GM18868 (cell line): ENCODE measurements around the gene GPX4.

ENCODE experiments used
- ATAC-seq: cut with Tn5 transposase; IDR thresholded peaks from one replicate; pipeline ENCODE4 v1.9.1; 2021; ENCODE audit warnings: mild to moderate bottlenecking, moderate library complexity; ENCODE audit not compliant: unreplicated experiment

The GPX4 gene

DNA sequence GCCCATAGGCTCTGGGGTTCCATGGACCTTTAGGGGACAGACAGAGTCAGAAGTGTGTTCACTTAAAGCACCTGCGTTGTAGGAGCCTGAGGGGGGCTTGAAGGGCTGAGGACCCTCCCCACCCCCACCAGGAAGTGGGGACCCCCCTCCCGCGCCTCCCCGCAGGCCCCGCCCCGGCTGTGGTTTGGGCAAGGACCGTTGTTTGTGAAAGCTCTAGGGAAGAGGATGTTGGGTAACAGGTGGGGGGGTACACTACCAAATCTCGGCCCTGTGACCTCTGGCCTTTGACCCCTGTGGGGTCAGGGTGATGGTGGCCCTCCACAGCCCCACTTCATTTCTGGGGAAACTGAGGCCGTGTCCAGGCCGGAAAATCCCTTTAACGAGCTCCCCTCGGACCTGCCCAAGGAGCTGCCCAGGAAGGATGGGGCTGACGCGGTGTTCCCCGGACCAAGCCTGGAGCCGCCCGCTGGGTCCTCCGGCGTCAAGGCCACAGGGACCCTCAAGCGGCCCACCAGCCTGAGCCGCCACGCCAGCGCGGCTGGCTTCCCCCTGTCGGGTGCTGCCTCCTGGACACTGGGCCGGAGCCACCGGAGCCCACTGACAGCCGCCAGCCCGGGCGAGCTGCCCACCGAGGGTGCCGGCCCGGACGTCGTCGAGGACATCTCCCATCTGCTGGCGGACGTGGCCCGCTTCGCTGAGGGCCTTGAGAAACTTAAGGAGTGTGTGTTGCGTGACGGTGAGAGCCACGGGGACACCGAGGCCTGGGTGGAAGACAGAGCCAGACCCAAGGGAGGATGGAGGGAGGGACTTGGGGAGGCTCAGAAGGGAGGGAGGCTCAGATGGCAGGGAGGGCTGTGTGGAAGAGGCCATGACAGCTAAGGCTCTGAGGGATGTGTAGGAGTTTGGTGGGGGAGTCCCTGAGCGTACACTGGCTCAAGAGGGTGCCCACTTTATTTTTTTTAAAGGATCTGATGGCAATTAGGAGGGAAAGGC lies 35.5 kb upstream of the GPX4 start:
- ATAC-seq: no peak

DNA sequence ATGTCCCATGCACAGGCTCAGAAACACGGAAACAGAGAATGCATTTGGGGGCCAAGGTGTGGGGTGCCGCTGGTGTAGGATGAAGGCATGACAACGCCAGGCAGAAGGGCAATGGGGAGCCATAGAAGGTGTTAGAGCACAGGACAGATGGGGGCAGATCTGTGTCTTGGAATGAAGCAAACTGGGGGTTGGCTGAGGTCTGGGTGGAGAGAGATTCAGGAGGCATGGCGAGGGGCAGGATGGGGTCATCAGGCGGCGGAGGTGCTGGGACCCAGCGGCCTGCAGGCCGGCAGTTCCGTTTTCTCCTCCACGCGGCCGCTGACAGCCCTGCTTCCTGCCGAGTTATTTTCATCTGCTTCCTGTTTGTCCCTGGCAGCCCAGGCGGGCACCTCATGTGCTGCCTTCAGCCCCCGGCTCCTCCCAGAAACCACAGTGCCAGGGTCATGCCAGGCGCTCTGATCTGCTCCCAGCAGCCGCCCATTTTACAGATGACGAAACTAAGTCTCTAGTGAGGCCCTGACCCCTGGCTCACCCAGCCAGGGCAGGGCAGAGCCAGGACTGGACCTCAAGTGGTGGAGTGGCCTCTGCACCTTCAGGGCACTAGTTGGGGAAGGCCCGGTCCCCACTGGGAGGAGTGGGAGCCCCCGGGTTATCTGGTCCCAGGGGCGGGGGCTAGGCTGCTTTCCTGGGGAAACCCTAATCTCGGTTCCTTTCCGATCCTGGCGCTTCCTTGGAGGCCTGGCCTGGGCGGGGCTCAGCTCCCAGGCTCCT lies 34.6 kb upstream of the GPX4 start:
- ATAC-seq: no peak

DNA sequence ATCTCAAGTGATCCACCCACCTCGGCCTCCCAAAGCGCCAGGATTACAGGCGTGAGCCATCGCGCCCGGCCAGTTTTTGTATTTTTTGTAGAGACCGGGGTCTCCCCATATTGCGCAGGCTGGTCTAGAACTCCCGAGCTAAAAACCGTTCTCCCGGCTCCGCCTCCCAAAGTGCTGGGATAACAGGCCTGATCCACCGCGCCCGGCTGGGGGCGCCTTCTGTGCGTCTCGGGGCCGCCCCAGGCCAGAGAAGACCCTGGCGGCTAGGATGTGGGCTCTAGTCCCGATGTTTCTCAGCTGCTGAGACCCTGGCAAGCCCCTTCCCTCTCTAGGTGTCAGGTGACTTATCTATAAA lies 33.2 kb upstream of the GPX4 start:
- ATAC-seq: no peak

DNA sequence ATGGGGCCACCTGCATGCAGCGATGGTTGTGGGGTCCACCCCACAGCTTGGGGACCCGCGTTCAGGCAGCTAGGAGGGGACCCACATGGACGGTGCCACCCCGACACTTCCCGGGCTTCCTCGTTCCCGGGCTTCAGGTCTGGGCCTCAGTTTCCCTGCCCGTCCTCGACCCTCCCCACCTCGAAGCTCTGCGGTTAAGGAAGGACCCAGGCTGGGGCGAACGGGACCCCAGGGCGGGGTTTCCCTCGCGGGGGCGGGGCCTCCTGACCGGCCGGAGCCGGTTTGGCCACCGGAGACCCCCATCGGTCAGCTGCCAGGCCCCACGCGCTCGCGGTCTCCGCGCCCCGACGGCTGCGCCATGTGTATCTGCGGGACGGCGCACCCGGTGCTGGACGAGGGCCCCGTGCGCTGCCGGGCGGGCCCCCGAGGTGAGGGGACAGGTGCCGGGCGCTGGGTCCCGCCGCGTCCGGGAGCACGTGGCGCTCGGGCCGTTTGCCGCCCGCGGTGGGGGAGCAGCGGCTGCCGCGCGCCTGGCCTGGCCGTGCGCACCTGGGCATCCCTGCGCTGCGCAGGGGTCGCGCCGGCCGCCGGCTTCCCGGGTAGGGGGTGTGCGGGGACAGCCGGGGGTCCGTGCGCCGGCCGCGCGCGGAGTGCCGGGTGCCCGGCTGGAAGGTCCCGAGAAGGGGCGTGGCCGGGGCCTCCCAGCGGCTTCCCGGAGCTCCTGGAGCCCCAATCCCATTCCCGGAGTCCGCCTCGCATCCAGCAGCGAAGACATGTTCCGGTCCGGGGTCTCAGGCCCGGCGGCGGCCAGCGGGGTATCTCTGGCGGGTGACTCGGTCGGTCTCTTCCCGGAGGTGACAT lies 32.6 kb upstream of the GPX4 start:
- no peak for ATAC-seq

DNA sequence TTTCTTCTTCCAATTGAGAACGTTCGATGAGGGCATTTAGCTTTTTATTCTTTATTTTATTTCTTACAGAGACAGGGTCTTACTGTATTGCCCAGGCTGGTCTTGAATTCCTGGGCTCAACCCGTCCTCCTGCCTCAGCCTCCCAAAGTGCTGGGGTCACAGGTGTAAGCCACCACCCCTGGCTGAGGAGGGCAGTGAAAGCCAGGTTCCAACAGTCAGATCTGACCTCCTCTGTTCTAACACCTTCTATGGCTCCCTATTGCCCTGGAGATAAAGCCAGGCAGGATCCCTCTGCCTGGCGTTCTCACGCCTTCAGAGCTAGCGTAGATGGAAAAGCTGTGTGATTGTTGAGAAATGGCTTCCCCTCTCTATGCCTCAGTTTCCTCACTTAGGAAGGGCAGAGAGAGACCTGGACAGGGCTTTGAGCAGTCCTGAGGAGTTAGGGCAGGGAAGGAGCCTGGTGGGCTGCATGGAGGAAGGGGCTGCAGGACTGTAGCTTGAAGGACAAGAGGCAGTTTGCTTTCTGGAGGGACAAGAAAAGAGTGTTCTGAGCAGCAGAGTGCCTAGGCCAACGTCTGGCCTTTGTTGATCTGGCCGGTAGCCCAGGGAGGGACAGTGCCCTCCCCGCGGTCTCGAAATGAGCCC lies 31.3 kb upstream of the GPX4 start:
- ATAC-seq: no peak

DNA sequence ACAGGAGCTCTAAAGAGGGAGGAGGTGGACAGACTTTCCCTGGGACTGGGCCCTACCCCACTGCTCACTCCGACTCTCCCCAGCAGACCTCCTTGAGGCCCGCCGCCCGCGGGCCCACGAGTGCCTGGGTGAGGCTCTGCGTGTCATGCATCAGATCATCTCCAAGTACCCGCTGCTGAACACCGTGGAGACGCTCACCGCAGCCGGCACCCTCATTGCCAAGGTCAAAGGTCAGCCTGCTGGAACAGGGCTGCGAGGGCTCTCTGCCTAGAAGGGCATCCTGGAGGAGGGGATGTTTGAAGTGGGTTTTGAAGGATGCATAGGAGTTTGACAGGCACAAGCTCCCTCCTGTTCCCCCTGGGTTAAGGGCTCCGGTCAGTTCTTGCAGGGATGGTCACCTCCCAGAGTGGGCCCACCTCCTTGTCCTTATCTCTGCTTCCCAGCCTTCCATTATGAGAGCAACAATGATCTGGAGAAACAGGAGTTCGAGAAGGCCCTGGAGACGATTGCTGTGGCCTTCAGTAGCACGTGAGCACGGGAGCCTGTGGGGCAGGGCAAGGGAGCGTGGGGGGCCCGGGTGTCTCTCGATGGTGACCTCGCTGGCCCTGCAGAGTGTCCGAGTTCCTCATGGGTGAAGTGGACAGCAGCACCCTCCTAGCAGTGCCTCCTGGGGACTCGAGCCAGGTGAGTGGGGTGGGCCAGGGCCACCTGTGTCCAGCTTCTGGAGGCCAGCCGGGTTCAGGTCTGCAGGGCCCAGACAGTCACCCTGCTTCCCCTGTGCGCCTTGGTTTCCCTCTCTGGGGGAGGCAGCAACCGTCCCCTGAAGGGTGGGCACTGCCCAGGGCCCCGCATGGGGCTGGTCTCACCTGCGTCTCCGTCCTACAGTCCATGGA lies 30.5 kb upstream of the GPX4 start:
- ATAC-seq: no peak

DNA sequence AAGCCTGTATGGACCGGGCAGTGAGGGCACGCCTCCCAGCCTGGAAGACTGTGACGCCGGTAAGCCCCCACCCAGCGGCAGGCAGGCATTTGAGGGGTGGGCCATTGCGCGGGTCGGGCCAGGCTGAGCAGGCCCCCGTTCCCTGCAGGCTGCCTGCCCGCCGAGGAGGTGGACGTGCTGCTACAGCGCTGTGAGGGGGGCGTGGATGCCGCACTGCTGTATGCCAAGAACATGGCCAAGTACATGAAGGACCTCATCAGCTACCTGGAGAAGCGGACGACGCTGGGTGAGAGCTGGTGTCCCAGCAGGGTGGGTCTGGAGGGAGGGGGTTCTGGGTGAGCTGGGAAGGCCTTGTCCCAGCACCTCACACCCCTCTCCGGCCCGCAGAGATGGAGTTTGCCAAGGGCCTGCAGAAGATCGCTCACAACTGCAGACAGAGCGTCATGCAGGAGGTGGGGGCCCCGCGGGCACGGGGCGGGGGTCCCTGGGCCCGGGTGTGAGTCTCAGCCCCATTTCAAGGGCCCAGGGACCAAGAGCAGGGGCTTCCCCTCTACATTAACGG lies 29.8 kb upstream of the GPX4 start:
- ATAC-seq: no peak

DNA sequence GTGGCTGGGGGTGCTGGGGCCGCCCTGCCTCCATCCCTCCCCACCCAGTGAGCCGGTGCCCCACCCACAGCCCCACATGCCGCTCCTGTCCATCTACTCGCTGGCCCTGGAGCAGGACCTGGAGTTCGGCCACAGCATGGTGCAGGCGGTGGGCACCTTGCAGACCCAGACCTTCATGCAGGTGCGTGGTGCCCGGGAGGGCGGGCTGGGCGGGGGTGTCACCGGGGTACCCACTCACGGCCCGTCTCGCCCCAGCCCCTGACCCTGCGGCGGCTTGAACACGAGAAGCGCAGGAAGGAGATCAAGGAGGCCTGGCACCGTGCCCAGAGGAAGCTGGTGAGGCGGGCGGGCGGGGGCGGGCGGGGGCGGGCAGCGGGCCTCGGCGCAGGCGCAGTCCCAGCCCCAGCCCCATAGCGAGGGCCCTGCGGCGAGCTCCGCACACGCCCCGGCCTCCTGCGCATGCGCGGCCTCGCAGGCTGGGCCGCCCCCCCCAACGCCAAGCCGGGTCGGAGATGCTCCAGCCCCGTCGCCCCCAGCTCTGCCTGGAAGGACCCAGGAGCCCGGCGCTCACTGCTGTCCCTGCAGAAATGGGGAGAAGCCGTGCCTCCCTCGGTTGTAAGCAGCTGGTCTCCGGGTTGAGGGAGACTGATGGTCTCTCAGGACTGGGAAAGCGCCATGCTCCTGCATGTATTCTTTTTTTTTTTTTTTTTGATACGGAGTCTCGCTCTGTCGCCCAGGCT lies 29.1 kb upstream of the GPX4 start:
- ATAC-seq: no peak

DNA sequence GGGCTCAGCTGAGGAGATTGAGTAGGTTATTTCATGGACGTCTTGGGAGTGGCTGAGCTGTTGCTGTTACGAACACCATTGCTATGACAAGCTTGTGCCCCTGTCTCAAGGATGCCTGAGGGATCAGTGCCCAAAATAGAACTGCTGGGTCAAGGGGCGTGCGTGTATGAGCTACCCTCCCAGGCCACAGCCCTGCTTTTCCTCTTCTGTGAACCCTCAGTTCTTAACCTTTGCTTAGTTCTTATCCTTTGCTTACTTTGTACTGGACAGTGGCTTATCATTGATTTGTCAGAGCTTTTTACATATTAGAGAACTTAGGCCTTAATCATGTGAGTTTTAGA lies 27.8 kb upstream of the GPX4 start:
- ATAC-seq: no peak

DNA sequence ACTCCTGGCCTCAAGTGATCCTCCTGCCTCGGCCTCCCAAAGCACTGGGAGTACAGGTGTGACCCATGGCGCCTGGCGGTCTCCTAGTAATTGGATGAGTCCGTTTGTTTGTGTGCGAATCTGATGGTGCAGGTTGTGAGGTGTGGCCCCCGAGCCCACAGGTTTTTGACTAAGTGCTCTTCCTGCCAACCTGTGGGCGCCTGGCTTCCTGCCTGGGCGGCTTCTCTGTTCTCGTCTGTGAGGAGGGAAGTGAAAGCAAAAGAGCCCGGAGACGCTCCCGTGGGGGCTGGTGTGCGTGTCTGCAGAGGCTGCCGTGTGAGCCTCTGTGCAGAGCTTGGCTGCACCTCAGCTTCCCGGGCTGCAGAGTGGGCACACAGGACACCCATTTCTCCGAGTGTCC lies 26.8 kb upstream of the GPX4 start:
- peak; percentile 69 for ATAC-seq

DNA sequence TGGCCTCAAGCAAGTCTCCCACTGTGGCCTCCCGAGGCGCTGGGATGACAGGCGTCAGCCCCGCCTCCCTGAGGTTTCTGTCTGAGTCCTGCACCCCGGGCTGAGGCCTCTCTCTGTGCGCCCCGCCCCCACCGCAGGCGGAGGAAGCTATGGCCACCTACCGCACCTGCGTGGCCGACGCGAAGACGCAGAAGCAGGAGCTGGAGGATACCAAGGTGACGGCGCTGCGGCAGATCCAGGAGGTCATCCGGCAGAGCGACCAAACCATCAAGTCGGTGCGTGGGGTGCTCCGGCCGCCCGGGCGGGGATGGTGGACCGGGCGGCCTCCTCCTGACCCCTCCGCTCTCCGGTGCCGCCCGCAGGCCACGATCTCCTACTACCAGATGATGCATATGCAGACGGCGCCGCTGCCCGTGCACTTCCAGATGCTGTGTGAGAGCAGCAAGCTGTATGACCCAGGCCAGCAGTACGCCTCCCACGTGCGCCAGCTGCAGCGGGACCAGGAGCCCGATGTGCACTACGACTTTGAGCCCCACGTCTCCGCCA lies 24.2 kb upstream of the GPX4 start:
- ATAC-seq: no peak

DNA sequence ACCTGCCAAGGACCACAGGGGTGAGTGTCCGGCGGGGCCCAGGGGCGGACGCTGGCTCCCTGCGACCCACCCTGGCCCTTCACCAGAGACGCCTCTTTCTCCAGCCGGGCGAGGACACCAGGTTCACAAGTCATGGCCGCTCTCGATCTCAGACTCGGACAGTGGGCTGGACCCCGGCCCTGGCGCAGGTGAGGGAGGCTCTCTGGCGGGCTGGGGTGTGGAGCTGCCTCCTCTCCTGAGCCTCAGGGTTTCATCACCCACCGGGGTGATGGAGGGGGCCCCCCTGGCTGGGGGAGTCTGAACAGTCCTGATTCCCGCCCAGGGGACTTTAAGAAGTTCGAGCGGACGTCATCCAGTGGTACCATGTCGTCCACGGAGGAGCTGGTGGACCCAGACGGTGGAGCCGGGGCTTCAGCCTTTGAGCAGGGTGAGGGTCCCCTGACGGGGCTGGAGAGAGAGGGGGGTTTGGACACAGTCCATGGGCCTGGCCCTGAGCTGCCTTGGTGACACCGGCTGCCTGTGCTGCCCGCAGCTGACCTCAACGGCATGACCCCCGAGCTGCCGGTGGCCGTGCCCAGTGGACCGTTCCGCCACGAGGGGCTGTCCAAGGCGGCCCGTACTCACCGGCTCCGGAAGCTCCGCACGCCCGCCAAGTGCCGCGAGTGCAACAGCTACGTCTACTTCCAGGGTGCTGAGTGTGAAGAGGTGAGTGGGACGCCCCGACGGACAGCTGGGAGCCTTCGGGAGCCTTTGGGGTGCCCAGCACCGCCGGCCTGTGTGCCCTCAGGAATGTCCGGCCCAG lies 23.2 kb upstream of the GPX4 start:
- ATAC-seq: no peak

DNA sequence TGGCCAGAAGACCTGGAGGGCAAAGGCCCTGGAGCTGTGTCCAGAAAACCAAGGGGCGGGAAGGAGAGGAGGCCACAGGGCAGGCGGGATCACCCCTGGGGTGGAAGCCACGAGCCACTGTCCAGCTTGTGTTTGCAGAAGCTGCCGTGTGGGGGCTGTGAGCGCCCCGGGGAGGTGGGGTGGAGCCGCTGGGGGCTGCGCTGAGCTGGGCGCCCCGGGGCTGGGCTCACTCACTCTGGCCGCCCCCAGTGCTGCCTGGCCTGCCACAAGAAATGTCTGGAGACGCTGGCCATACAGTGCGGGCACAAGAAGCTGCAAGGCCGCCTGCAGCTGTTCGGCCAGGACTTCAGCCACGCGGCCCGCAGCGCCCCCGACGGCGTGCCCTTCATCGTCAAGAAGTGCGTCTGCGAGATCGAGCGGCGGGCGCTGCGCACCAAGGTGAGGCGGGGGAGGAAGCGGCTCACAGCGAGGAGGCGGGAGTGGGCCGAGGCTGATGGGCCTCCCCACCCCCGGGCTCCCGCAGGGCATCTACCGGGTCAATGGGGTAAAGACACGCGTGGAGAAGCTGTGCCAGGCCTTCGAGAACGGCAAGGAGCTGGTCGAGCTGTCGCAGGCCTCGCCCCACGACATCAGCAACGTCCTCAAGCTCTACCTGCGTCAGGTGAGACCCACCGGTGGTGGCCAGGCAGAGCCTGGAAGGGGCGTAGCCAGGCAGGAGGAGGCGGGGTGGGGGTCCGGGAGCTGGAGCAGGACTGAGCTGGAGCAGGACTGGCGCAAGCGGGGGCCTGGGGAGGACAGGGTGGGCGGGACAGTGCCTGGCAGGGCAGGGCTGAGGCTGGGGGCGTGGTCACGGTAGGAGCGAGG lies 22.3 kb upstream of the GPX4 start:
- ATAC-seq: no peak

DNA sequence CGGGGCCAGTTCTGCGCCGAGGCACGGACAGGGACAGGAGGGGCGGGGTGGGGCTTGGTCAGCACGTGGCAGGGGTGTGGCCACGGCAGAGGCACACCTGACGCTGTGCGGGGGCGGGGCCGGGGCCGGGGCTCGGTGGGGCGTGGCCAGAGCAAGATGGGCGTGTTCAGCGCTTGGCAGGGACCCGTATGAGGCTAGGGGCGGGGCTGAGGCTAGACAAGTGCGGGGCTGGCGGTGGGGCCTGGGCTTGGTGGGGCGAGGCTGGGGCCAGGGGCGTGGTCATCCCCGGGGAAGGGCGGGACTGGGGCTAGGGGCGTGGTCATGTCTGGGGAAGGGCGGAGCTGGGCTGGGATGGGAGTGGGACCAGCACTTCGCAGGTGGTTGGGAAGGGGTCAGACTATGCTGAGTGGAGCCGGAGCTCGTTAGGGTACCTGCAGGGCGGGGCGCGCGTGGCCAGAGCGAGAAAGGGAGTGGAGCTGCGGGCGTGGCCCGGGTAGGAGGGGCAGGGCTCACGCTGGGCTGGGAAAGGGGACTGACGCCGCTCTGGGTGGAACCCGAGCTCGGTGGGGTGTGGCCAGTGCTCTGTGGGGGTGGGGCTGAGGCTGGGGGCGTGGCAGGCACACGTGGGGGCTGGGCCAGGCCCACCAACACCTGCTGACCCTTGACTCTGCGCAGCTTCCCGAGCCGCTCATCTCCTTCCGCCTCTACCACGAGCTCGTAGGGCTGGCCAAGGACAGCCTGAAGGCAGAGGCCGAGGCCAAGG lies 21.4 kb upstream of the GPX4 start:
- ATAC-seq: no peak

DNA sequence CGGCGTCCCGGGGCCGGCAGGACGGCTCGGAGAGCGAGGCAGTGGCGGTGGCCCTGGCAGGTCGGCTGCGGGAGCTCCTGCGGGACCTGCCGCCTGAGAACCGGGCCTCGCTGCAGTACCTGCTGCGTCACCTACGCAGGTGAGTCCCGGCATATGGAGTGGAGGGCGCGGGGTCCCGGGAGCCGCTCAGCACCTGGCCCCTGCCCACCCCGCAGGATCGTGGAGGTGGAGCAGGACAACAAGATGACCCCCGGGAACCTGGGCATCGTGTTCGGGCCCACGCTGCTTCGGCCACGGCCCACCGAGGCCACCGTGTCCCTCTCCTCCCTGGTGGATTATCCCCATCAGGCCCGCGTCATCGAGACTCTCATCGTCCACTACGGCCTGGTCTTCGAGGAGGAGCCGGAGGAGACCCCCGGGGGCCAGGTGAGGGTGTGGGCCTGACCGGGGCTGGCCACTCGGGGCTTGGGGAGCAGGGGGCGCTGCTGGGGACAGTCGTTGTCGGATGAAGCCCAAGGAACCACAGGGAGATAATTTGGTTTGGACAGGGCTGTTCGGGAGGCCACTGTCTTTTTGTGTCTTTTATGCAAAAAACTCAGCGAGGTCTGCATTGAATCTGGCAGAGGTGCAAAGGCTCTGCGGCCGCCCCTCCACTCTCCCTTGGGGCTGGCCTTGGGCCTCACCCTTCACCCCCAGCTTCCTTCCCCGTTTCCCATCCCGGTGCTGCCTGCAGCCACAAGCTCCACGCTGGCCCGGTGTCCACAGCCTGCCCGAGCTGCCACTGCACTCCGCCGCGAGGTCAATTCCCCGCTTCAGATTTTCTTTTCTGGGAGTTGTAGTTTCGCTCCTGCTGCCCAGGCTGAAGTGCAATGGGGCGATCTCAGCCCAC lies 20.6 kb upstream of the GPX4 start:
- no peak for ATAC-seq
